BLaER1 (cell line): Measurements from ENCODE around the gene MRPL17.

Experiments used
- H3K27ac ChIP-seq: shearing (Covaris generic); formaldehyde crosslinking; 2 replicates; pipeline ENCODE4 v1.8.1; 2022
- H3K27me3 ChIP-seq: shearing (Covaris generic); formaldehyde crosslinking; 2 replicates; pipeline ENCODE4 v1.8.1; 2022
- H3K36me3 ChIP-seq: shearing (Covaris generic); formaldehyde crosslinking; 2 replicates; pipeline ENCODE4 v1.8.1; 2022
- H3K4me1 ChIP-seq: shearing (Covaris generic); formaldehyde crosslinking; 2 replicates; pipeline ENCODE4 v1.8.1; 2022
- H3K4me2 ChIP-seq: shearing (Covaris generic); formaldehyde crosslinking; 2 replicates; pipeline ENCODE4 v1.8.1; 2022
- H3K4me3 ChIP-seq: shearing (Covaris generic); formaldehyde crosslinking; 2 replicates; pipeline ENCODE4 v1.8.1; 2022
- H3K9ac ChIP-seq: shearing (Covaris generic); formaldehyde crosslinking; 2 replicates; pipeline ENCODE4 v1.8.1; 2022
- H3K9me3 ChIP-seq: shearing (Covaris generic); formaldehyde crosslinking; 2 replicates; pipeline ENCODE4 v1.8.1; 2022
- H4K20me1 ChIP-seq: shearing (Covaris generic); formaldehyde crosslinking; 2 replicates; pipeline ENCODE4 v1.8.1; 2022
- Cebpa-rat ChIP-seq: shearing (Covaris generic); IDR thresholded peaks from 2 replicates; pipeline ENCODE4 v1.8.1; 2022

The MRPL17 gene

DNA sequence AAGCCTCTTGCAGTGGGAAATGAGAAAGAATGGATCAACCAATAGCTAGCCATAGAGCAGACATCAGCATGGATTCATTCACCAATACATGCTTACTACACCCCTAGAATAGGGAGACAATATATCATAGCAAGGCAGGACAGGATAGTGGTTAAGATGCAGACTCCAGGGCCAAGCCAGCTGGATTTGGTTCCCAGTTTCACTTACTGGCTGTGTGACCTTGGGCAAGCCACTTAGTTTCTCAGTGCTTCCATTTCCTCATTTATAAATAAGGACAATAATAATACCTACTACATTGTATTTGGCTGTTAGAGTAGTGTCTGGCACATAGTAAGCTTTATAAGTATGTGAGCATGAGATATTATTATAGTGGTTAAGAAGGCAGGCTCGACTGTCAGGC lies 34.6 kb downstream of the MRPL17 start:
- no peak for TF ChIP-seq Cebpa-rat
- Histone ChIP-seq H3K27ac (no peak overlapping the region), H3K4me3 (no peak overlapping the region)

DNA sequence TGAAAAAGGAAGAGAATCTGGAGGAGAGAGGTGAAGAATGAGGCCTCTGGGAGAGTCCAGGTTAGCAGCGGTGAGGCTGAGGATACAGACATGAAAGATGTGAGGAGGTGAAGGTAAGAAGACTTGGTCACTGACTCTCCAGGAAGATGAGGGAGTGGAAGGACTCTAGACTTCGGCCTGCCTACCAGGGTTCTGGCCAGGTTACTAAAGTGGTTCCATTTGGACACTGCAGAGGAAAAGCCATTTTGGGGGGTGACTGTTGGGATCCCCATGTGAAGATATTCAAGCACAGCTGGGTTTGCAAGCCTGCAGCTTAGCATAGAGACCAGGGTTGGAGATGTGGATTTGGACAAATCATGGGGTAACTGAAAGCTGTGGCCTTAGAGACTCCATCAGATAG lies 35.3 kb downstream of the MRPL17 start:
- peaks cover 59% of the 10 kb centered on the region for H3K4me1 ChIP-seq
- TF ChIP-seq Cebpa-rat: no peak
- no peaks in the 10 kb centered on the region for H3K9me3 ChIP-seq
- peak overlapping the region; percentile 89 for H3K4me2 ChIP-seq
- H3K36me3 ChIP-seq: peaks cover 9% of the 10 kb centered on the region
- peaks cover 12% of the 10 kb centered on the region; the same call in 1 of the 2 replicates for H4K20me1 ChIP-seq
- peaks cover 5% of the 10 kb centered on the region; the same call in 1 of the 2 replicates for H3K27me3 ChIP-seq
- H3K4me3 ChIP-seq: 0 out of 2 replicates have a peak overlapping the region, but pooled peaks have one; percentile 43
- peak overlapping the region; percentile 46; the same call in 1 of the 2 replicates for H3K9ac ChIP-seq
- H3K27ac ChIP-seq: peak overlapping the region; percentile 74

More for the DNA sequence above, 34.6 kb downstream of the MRPL17 start:
- Histone ChIP-seq H3K9me3 (no peaks in the 10 kb centered on the region), H3K27me3 (peaks cover 10% of the 10 kb centered on the region; the same call in 1 of the 2 replicates), H3K4me2 (peak overlapping the region; percentile 89; the same call in 1 of the 2 replicates), H3K4me1 (peaks cover 58% of the 10 kb centered on the region), H4K20me1 (peaks cover 19% of the 10 kb centered on the region; the same call in 1 of the 2 replicates), H3K36me3 (peaks cover 9% of the 10 kb centered on the region), H3K9ac (no peak overlapping the region)

DNA sequence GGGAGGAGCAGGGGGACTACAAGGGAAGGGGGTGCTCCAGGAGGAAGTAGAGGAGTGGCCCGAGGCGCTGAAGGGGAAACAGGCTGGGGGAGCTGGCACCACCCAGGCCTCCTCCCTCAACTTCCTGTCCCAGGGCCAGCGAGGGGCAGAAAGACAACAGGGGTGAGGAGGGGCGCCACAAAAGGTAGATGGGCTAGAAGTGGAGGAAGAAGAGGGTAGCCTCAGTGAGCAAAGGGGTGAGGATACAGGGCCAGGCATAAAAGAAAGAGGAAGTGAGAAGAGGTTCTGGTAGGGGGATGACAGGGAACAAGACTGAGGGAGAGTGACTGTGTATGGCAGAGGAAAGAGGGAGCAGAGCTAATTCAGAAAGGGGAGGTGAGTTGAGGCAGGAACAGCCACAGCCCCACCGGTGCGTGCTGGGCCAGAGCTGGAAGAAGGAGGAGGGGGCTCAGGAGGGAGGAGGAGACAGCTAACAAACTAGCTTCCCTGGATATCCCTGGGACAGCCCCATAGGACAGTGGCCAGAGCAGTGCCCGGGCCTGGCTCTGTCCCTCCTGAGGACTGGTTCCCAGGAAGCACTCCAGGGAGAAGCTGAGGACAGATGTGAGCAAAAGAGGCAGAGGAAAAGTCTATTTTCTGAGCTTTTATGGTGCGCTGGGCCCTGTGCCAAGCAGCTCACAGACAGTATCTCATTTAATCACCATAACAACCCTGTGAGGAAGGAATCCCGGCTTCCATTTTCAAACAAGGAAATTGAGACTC lies 36.0 kb downstream of the MRPL17 start:
- H3K27ac ChIP-seq: peak overlapping the region; percentile 74
- no peaks in the 10 kb centered on the region for H3K27me3 ChIP-seq

DNA sequence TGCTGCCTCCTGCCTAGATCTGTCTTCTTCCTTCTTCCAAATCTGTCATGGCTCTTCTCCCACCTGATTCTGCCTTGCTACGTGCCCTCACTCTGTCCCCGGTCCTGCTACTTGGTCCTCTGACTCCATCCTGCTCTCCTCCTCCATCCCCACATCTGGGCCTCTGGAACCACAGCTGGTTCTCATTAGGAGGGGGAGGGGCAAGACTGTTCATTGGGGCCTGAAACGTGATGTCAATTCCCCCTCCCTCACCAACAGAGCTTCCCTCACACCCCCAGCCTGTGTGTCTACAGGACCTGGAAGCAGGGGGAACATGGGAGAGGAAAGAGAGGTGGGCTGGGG lies 36.6 kb downstream of the MRPL17 start:
- Histone ChIP-seq H3K4me2 (peak overlapping the region; percentile 89), H3K4me1 (peaks cover 55% of the 10 kb centered on the region), H3K36me3 (peaks cover 15% of the 10 kb centered on the region), H3K27me3 (no peaks in the 10 kb centered on the region), H3K27ac (peak overlapping the region; percentile 74), H3K4me3 (peak overlapping the region; percentile 43), H3K9ac (peak overlapping the region; percentile 46; the same call in 1 of the 2 replicates), H3K9me3 (no peaks in the 10 kb centered on the region), H4K20me1 (peaks cover 3% of the 10 kb centered on the region; the same call in 1 of the 2 replicates)
- no peak for TF ChIP-seq Cebpa-rat

More for the DNA sequence above, 36.0 kb downstream of the MRPL17 start:
- peaks cover 9% of the 10 kb centered on the region for H3K36me3 ChIP-seq
- peak overlapping the region; percentile 89 for H3K4me2 ChIP-seq
- peaks cover 55% of the 10 kb centered on the region for H3K4me1 ChIP-seq
- no peak for TF ChIP-seq Cebpa-rat
- peak overlapping the region; percentile 46 for H3K9ac ChIP-seq
- peak overlapping the region; percentile 43 for H3K4me3 ChIP-seq
- H3K9me3 ChIP-seq: no peaks in the 10 kb centered on the region
- H4K20me1 ChIP-seq: peaks cover 5% of the 10 kb centered on the region; the same call in 1 of the 2 replicates

DNA sequence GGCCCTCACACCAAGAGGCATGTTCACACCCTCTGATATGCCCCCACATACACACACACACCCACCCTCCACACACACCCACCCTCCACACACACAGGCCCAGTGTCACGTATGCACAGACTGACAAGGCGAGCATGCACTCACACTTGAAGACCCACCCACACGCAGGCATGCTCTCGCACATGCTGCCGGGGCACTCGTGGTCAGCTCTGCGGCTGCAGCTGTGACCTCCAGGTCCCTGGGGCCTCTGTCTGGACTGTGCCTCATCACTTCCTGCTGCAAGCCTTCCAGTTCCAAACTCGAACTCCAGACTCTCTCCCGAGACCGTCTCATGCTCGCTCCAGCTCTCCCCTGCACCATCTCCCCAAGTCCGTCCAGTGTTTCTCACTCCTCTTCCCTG lies 37.1 kb downstream of the MRPL17 start:
- Histone ChIP-seq H3K4me3 (peak overlapping the region; percentile 43), H3K9ac (peak overlapping the region; percentile 46; the same call in 1 of the 2 replicates), H4K20me1 (0 out of 2 replicates have a peak, but pooled peaks cover 7% of the 10 kb centered on the region), H3K9me3 (no peaks in the 10 kb centered on the region), H3K27ac (peak overlapping the region; percentile 74), H3K27me3 (no peaks in the 10 kb centered on the region), H3K4me2 (peak overlapping the region; percentile 89), H3K36me3 (peaks cover 19% of the 10 kb centered on the region), H3K4me1 (peaks cover 55% of the 10 kb centered on the region)
- TF ChIP-seq Cebpa-rat: no peak

DNA sequence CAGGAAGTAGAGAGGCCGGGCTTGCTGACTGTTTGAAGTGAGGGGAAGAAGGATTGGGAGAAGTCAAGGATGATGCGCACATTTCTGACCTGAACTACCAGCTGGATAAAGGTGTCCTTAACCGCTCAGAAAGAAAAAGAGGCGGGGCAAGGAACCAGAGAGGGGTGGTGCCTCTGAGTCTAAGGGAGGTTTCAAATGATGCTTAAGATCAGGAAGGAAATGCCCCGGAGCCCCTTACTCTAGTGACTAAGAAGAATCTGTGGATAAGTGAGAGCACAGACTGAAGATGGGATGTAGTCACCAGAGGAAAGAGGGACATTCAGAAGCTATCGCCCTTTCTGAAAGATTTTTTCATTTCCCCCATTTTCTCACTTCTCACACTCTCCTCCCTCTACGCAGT lies 40.2 kb downstream of the MRPL17 start:
- H4K20me1 ChIP-seq: peaks cover 25% of the 10 kb centered on the region; the same call in 1 of the 2 replicates
- H3K4me1 ChIP-seq: peaks cover 49% of the 10 kb centered on the region
- no peaks in the 10 kb centered on the region for H3K27me3 ChIP-seq
- H3K4me2 ChIP-seq: no peak overlapping the region
- H3K27ac ChIP-seq: no peak overlapping the region
- no peak overlapping the region for H3K9ac ChIP-seq
- no peak for TF ChIP-seq Cebpa-rat
- peaks cover 50% of the 10 kb centered on the region for H3K36me3 ChIP-seq
- no peaks in the 10 kb centered on the region for H3K9me3 ChIP-seq
- no peak overlapping the region for H3K4me3 ChIP-seq

- H4K20me1 ChIP-seq: peaks cover 35% of the 10 kb centered on the region; the same call in 1 of the 2 replicates
- H3K27me3 ChIP-seq: no peaks in the 10 kb centered on the region
- H3K36me3 ChIP-seq: peaks cover 67% of the 10 kb centered on the region
- H3K9ac ChIP-seq: no peak overlapping the region
- no peak for TF ChIP-seq Cebpa-rat
- H3K4me1 ChIP-seq: peaks cover 36% of the 10 kb centered on the region
- H3K4me2 ChIP-seq: no peak overlapping the region
- H3K9me3 ChIP-seq: no peaks in the 10 kb centered on the region
- H3K27ac ChIP-seq: no peak overlapping the region
- no peak overlapping the region for H3K4me3 ChIP-seq
Measured at GRCh38 chr11:6640985-6641701, 42.0 kb downstream of the MRPL17 start.

DNA sequence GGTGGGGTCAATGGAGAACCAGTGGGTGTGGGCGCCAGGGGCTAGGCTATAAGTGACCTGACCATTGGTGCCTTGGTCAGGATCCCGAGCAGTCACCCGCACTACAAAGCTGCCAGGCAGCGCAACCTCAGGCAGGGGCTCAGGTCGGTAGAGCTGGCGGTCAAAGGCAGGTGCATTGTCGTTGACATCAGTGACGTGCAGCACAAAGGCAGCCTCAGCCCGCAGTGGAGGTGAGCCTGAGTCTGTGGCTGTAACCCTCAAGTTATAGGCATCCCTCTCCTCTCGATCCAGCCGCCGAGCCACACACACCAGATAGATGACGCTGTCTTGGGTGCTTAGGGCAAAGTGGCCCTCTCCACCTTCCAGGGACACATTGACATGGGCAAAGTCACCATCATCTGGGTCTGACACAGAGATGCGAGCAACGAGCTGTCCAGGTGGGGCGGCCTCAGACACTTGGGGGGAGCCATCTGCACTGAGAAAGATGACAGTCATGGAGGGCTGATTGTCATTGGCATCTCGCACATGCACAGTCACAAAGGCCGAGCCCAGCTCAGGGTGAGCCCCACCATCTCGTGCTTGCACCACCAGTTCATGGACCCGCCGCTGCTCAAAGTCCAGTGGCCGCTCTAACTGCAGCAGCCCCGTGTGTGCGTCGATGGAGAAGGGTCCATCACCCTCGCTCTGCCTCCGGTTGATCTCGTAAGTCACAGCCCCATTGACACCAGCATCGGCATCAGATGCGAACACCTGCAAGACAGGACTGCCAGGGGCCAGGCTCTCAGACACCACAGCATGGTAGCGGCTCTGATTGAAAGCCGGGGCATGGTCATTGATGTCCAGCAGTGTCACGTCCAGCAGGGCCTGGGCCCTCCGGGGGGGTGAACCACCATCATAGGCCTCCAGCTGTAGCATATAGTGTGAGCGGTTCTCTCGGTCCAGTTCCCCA lies 42.8 kb downstream of the MRPL17 start:
- H4K20me1 ChIP-seq: peaks cover 35% of the 10 kb centered on the region; the same call in 1 of the 2 replicates
- peaks cover 67% of the 10 kb centered on the region for H3K36me3 ChIP-seq
- H3K4me1 ChIP-seq: peaks cover 36% of the 10 kb centered on the region
- TF ChIP-seq Cebpa-rat: no peak
- H3K27me3 ChIP-seq: no peaks in the 10 kb centered on the region
- H3K4me3 ChIP-seq: no peak overlapping the region
- no peaks in the 10 kb centered on the region for H3K9me3 ChIP-seq
- H3K4me2 ChIP-seq: no peak overlapping the region
- no peak overlapping the region for H3K9ac ChIP-seq
- H3K27ac ChIP-seq: no peak overlapping the region

DNA sequence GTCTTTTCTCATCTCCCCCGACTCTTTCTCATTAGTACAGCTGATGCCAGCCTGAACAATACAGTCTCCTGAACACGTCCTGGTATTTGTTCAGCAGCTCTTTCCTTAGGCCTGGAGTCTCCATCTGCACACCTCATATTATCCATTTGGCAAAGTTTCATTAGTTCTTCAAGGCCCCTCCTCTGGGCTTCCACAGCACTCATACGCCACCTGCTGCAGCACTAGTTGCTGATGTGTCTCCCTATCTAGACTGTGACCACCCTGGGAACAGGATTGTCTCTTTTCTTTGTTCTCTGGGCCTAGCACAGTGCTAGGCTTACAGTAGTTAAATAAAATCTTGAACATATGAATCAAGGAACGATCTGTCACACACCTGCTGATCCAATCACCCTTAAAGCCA lies 44.7 kb downstream of the MRPL17 start:
- H3K9me3 ChIP-seq: no peaks in the 10 kb centered on the region
- H4K20me1 ChIP-seq: peaks cover 35% of the 10 kb centered on the region; the same call in 1 of the 2 replicates
- H3K9ac ChIP-seq: no peak overlapping the region
- peaks cover 67% of the 10 kb centered on the region for H3K36me3 ChIP-seq
- H3K4me1 ChIP-seq: peaks cover 33% of the 10 kb centered on the region
- no peak overlapping the region for H3K4me2 ChIP-seq
- no peaks in the 10 kb centered on the region for H3K27me3 ChIP-seq
- TF ChIP-seq Cebpa-rat: no peak
- no peak overlapping the region for H3K4me3 ChIP-seq
- H3K27ac ChIP-seq: no peak overlapping the region
